ENCODE data around the gene WFS1. TPM values are rescaled to one million over a fixed set of nuclear protein-coding genes. Genes with fewer than 3 reads are reported as not detected.

WFS1 gene
- total and polyA plus RNA-seq, 2 of the 13 experiments (the other 11 are each of a cell fraction or from before 2014, with no cell fraction given): 39.1 to 42.2 TPM

GRCh38 chr4:6319530-6320150 is 50.0 kb downstream of the WFS1 start (continued):
- TF ChIP-seq ZNF326 (CRISPR knock-in tag; IDR thresholded peaks at IDR 0.05; ENCODE audit: borderline replicate concordance): no peak
- TF ChIP-seq ZNF530 (CRISPR knock-in tag; IDR thresholded peaks at IDR 0.05; ENCODE audit: low read depth): no peak
- no peak for TF ChIP-seq HOXA5 (CRISPR knock-in tag; IDR thresholded peaks at IDR 0.05)
- no peak for TF ChIP-seq BCLAF1 (IDR thresholded peaks at IDR 0.05)
- no peak for TF ChIP-seq MXI1 (IDR thresholded peaks at IDR 0.05; ENCODE audit: borderline replicate concordance, low read depth, low read length)
- TF ChIP-seq ZNF687 (CRISPR knock-in tag; IDR thresholded peaks at IDR 0.05): peak; percentile 46
- TF ChIP-seq ARID2 (CRISPR knock-in tag; IDR thresholded peaks at IDR 0.05; ENCODE audit: borderline replicate concordance): no peak
- TF ChIP-seq ASH2L (IDR thresholded peaks at IDR 0.05; ENCODE audit: insufficient read length, low read depth, low read length): no peak
- no peak for TF ChIP-seq TEF (CRISPR knock-in tag; IDR thresholded peaks at IDR 0.05)
- TF ChIP-seq TFAP4 (IDR thresholded peaks at IDR 0.05; ENCODE audit: borderline replicate concordance, low read depth): no peak
- TF ChIP-seq ZFP91 (CRISPR knock-in tag; IDR thresholded peaks at IDR 0.05; ENCODE audit: borderline replicate concordance): 0 out of 2 replicates have a peak, but pooled peaks have one; percentile 52
- TF ChIP-seq ZNF441 (CRISPR knock-in tag; IDR thresholded peaks at IDR 0.05; ENCODE audit: borderline replicate concordance): no peak
- peak; percentile 69 for TF ChIP-seq ZBTB33 (CRISPR knock-in tag; IDR thresholded peaks at IDR 0.05)
- no peak for TF ChIP-seq PHF20 (CRISPR knock-in tag; IDR thresholded peaks at IDR 0.05)
